NCI-H187 treated with DMSO at 0.1 percent for 48 hours (cell line): ENCODE measurements around the gene SNX30.

Experiments used
- DNase-seq: peaks from one replicate; lab custom pipeline; 2025; lab: John Stamatoyannopoulos, UW

The SNX30 gene

DNA sequence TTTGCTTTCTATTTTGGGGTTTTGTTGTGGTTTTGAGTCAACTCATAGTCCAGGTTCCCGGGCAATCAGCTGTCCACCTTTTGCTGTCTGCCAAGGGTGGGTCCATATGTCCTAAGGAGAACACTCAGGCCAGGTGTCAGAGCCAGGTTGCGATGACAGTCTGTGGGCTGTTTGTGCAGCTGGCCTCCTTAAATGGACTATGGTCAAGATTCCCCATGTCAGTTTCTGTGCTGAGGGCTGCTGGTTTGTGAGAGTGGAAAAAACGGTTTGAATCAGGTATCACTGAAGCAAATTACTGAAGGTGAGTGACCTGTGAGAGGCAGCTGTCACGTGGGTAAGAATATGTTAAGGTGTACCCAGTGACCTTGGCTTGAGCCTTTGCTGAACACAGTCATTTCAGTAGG lies 33.0 kb downstream of the SNX30 start:
- DNase-seq, result no peak

DNA sequence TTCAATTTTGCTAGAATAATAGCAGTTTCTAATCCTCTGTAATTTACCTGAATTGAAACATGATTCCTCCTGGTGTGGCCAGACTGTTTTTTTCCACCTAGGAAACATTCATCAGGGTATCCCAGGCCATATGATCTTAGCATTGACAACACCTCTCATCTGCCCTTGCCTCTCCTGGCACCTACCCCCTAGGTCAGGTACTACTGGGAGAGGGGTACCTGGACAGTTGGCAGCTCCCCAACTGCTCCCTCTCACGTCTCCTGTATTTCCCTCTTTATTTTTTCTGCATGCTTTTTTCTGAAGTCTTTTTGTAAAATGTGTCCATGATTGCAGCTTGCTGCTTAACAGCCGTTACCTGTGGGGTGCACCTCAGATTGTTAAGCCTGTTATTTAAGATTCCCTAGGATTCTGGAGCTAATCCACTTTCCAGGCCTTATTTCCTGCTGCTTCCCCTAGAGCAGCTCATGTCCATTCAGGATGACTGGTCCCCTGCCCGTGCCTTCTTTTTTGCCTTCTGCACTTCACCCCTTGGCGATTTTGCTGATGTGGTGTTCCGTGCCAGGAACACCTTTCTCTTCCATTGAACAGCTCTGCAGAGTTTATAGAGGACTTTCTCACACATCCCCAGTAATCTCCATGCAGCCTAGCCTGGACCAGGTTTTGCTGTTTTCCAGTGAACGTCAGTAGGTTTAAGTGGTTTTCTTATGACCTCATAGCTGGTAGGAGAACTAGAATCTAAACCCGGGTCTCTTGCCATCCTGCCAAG lies 33.6 kb downstream of the SNX30 start:
- DNase-seq, result no peak

DNA sequence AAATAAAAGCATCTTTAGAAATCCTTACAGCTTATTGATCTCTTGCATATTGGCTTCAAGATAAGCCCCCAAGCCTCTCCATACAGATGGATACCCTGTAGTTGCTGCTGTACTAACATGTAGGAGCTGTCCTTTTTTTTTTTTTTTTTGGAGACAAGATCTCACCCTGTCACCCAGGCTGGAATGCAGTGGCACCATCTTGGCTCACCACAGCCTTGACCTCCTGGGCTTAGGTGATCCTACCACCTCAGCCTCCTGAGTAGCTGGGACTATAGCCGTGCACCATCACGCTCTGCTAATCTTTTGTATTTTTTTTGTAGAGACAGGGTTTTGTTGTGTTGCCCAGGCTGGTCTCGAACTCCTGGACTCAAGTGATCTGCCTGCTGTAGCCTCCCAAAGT lies 35.4 kb downstream of the SNX30 start:
- DNase-seq, result no peak

DNA sequence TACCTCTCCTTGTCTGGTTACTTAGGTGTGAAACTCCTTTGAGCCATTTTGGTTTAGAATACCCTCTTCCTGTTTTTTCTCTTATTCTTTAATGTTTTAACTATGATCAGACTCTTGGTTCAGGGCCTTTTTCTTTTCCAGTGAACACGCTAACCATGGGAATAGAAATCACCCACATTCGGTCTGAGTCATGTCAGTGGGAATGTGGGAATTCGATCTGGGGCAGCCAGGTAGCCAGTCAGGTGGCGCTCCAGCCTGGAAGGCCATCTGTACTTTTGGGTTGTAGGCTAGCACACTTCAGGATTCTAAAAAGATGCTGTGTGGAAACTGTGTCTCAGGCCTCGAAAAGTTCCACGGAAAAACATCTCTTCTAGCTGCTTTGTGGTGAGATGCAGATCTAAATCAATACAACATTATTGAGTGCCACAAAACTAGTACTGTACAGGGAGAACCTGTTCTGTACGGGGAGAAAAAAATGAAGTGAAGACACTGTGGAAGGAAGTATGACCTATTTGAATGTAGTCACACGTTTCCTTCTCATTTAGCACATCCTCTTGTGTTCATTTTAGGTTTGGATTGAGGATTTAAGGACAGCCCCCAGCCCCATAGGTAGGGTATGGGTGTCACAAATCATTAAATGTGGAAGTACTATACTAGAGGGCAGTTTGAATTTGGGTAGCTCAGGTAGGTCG lies 36.4 kb downstream of the SNX30 start:
- DNase-seq, result no peak

DNA sequence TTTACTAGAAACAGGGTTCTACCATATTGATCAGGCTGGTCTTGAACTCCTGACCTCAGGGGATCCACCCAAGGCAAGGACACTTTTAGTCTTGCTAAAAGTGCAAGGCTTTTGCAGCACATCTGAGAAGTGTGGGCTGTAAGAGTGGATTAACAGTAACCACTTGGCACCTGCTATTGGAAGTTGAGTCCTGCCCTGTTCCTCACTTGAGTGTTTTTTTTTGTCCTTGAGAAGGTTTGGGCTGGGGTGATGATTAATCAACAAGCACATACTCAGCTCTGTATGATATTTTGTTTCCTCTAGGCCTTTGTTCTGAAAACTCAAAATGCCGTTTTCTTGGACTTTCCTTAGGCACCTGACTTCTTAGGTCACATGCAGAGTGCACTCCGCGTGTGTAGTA lies 37.4 kb downstream of the SNX30 start:
- no peak for DNase-seq

DNA sequence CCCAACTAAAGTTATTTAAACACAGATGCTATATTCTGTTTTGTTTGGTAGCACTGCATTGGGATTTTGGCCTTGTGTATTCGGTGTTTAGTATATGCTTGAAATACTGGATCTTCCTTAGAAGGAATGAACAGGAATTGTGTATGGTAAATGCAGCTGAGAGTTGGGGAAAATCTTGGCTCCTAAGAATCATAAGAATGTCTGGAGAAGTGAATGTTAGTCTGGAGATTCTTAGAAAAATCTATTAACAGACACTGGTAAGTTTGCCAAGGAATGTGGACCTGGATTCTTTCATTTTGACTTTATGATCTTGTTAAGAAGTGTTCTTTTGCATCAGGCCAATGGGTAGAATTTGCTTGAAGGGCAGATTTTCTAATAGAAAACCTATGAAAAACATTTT lies 38.9 kb downstream of the SNX30 start:
- DNase-seq, result no peak

DNA sequence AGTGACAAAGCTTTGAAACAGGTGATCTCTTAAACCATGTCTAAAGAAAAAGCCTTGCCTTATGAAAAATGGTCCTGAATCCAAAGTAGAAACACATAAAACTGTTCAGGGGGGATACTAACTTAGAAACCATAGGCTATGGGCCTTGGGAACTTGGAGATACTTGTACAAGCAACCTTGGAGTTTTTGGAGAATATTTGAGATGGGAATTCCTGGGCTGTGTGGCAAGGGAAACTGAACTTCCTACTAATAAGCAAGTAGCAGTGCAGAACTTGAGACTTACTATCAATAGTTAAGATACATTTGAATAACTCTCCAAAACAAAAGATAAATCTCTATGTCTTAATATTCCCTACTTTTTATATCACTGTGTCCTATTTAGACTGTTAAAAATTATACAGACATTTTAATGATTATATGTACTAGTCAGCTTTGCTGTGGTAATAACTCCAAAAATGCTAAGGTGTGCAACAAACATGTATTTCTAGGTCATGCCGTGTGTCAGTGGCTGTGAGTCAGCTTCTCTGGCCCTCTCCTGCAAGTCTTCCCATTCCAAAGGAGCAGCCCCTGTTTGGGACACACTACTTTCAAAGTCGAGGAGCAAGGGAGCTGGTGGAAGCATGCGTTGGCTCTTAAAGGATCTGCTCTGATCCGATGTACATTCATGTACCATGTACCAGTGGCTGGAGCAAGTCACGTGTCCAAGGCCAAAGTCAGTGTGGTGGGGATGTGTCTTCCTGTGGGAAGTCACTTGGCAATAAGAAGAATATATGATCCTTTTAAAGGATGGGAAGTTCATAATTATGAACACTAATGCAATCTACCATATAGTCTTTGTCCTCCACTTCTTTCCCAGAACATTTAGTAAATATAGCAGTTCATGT lies 39.6 kb downstream of the SNX30 start:
- DNase-seq, result no peak

DNA sequence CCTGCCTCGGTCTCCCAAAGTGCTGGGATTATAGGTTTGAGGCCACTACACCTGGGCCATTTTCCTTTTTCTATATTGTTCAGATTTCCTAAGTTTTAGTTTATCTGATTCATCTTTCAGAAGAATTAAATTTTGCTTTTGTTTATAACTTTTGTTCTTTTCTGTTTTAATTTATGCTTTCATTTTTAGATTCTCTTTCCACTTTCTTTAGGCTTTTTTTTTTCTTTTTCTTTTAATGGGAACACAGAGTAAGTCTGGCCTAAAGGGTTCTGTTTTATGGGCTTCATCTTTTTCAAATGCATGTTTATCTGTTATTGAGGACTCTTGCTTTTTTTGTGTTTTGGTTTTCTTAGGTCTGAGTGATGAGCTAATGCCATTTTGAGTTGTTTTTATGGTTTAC lies 42.1 kb downstream of the SNX30 start:
- DNase-seq, result no peak

DNA sequence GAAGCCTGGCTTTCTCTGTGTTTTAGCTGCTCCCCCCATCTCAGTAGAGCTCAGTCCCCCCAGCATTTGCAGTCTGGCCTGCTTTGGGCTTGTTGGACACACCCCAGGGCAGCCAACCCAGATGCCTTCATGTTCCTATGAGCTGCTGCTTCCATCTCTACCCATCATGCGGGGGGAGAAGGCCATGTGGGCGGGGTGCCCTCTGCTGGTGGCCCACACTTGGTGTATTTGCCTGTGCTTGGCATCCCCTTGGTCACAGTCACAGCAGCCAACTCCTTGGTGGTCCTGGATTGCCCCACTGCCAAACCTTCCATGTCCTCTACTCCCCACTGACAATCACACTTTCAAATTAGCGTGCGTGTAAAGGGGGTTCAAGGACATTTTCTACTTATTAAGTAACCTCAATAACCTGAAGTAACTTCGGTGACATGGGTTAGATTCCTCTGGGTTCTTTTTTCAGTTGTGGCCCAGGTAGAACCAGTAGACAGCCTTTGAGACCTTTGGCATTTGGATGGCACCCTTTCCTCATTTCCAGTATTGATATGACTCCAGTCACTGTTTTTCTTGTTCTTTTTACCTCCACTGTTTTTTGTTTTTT lies 42.8 kb downstream of the SNX30 start:
- DNase-seq, result no peak

DNA sequence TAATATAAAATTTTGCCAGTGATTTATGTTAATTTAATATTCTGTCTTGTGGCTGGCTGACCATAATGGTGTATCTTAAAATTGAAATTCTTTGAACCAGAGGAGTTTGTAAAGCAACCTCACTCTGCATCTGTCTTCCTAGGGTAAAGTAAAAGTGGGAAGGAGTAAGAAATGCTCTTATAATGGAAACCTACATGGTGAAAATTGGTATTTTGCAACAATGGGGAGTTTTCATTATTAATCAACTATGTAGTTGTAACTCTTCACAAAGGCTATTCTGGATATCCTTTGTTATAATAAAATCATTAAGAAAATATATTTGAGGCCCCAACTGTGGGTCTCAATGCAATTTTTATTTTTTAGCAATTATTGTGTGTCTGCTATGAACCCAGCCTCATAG lies 44.2 kb downstream of the SNX30 start:
- DNase-seq, result no peak

DNA sequence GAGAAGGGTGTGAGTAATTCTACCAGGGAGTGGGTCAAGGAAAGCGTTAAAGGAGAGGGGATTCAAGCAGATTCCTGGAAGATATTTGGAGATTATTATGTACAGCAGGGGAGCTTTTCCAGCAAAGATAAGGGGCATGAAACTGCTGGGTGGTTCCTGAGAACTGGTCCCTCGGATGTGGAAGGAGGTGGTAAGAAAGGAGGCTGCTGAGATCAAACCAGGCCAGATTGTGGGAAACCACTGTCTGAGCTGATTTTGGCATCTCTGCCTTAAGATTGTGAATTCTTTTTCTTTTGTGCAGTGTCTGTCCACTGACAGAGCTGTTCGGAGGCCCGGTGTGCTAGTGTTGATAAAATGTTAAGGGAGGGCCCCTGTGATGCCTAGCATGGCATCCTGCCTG lies 45.4 kb downstream of the SNX30 start:
- no peak for DNase-seq

DNA sequence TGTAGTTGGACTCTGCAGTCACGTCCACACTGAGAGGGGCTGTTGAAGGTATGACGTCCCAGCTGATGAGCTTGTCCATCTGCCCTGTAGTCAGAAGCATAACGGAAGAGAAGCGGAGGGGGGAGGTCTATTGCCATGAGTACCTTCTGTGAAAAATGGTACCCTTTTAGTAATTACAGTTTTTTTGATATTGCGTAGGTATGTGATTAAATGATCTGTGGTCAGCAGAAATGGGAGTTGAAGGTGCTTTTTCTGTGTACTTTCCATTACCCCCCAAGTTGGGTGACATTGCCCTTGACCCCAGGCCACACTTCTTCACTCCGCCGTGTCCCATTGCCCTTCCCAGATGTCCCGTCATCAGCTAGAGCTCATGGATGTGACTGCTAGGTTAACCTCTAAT lies 45.9 kb downstream of the SNX30 start:
- no peak for DNase-seq

DNA sequence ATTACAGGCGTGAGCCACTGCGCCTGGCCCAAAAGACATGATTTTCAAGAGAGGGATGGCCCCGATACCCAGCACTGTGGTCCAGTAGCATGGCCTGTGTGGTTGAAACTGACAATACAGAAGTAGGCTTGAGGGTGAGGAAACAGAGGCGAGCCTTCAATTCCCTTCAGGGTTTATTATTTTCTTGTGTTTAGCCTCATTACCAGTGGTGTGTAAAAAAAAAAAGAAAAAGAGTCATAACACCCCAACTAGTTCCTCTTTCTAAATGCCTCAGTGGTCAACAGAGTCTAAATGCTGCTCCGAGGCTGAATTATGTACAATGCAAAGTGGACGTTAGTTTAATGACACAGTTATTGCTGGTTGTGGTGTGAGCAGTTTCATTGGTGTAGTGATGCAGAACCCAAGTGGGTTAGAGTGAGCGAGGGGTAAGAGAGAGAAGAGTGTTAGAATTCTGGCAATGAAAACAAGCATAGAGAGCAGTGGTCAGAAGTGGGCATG lies 58.8 kb downstream of the SNX30 start:
- DNase-seq, result no peak

DNA sequence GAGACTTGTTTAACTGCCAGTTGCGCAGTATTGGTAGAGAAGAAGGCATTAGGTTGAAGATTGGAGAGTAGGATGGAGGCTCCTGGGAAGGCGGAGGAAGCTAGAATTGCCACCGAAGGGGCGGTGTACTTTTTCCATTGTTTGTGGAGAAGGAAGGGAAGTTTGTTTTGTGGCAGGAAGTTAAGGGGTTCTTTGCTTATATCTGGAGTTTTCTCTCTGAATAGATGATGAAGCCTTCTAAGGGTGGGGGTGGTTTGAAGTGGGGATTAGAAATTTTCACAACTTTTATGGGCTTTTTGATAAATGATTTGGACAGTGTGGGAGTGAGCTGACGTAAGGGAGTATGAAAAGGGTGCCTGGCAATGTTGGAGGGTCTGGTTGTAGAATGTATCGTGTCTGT lies 59.3 kb downstream of the SNX30 start:
- DNase-seq, result no peak

DNA sequence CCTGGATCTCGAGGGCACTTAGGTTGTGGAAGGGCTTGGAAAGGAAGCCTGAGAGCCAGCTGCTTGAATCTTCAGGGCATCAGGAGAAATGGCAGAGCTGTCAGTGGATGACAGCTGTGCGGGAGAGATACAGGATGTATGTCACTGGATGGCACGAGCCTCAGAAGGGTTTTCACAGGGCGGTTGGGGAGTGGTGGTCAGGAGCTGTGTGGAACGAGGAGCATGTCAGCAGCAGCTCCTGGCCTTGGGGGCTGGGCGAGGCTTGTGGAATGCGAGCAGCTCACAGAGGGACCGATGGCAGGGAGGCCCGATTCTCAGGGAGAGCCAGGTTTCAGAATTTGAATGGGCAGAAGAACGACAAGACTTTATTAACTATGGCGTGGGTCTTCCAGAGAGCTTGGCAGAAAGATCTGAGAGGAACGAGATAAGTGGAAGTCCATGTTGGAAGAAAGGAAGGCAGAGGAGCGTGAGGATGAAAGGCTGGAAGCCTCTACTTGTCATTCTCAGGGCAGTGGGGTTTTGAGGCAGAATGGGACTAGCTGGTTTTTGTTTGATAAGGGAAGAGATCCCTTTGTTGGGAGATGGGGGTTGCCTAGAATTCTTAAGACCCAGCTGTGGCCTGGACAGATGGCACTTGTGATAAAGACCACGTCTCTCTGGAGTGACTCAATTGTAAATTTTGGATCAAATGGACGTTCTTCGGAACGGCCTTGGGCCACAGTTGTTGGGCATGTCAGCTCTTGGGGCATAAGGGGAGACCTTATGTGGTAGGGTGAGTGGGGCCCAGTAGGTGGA lies 60.3 kb downstream of the SNX30 start:
- no peak for DNase-seq

DNA sequence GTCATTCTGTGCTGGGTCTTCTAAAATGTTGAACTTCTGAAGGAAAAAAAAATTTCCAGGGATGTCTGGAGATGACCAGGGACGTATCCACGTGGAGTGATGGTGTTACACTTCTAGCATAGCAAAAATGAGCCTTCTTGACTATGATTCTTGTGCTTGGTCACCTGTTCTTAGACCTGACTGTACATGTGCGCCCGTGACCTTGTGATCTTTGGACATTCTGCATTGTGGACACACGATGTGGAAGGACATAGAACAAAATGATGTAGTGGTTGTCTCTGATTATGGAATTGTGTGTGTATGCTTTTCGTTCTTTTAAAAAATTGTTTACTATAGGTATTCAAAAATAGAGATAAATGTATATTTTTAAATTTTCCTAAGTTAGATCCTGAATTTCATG lies 61.0 kb downstream of the SNX30 start:
- no peak for DNase-seq

DNA sequence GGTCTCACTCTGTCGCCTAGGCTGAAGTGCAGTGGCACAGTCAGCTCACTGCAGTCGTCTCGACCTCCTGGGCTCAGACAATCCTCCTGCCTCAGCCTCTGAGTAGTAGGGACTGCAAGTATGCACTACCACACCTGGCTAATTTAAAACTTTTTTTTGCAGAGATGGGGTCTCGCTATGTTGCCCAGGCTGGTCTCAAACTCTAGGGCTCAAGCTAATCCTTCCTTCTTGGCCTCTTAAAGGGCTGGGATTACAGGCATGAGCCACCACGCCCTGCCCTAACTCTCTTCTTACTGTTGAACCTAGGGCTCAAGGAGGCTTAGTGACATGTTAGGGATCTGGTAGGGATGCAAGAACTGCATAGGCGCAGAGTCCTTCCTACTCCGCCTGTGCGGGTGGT lies 65.3 kb downstream of the SNX30 start:
- DNase-seq, result no peak

DNA sequence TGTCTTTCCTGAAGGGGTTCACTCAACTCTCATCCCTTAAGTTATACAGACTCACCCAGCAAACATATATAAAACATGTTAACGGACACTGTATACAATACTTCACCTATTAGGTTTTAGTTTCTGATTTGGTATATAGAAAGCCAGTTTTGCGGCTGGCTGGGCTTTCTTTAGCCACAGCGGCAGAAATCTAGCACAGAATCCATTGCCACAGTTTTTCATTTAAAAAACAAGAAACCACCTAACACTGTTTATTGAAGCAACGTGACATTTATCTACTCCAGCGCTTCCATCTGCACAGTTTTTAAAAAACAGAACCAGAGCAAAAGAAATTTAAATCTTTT lies 67.3 kb downstream of the SNX30 start:
- DNase-seq, result no peak

DNA sequence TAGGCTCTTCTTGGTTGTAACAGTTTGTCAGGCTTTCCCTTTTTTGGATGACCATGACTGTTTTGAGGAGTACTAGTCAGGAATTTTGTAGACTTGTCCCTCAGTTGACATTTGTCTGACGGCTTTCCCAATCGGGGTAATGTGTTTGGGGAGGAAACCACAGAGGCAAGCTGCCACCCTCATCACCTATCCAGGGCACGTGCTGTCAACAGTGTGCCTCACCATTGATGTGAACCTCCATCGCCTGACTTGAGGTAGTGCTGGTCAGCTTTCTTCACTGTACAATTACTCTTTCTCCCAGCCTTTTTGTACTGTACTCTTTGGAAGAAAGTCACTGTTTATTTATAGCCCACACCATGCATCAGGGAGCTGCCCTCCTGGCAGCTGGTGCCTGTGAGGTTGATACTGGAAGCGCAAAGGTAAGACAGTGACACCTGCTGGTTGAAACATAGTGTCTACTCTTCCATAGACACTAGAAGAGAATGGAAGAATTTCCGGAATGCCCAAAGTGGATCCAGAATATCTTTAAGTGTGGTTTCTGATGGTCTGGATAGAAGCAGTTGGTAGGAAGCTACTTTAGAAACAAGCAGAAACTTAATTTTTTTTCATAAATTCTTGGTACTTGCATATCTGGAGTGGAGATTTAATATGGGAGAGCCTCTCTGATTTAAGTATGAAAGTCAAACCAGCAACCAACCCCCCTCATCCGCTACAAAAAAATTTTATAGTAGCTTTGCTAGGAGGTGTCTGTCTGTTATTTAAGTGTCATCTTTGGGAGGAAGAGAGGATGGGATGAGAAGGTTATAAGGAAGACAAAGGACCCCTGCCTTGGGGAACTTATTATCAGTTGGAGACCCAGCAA lies 69.3 kb downstream of the SNX30 start:
- peak; percentile 10 for DNase-seq

DNA sequence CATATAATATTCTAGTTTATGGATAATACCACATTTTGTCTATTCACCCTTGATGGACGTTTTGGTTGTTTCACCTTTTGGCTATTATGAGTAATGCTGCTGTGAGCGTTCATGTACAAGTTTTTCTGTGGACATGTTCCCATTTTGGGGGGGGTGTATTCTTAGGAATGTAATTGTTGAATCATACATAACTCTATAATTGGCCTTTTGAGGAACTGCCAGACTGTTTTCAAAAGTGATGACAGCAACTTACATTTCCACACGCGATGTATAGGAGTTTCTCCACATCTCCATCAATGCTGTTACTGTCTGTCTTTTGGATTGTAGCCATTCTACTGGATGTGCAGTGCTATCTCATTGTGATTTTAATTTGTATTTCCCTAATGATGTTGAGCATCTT lies 70.3 kb downstream of the SNX30 start:
- DNase-seq, result no peak

DNA sequence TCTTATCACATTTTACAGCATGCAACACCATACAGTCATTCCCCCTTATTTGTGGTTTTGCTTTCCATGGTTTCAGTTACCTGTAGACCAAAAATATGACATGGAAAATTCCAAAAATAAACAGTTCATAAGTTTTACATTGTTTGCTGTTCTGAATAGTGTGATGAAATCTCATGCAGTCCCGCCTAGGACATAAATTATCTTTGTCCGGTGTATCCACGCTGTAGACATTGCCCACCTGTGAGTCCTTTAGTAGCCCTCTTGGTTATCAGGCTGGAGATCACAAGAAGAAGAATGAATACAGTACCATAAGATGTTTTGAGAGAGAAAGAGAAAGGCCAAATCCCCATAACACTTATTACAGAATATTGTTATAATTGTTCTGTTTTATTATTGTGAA lies 72.1 kb downstream of the SNX30 start:
- DNase-seq, result no peak
